ENCODE data around the gene LMO3. TPM values are rescaled to one million over a fixed set of nuclear protein-coding genes. Genes with fewer than 3 reads are reported as not detected.

The LMO3 gene
- total and polyA plus RNA-seq, 2 donors (not counting 3 experiments of a cell fraction or from before 2014, with no cell fraction given), result not detected

DNA sequence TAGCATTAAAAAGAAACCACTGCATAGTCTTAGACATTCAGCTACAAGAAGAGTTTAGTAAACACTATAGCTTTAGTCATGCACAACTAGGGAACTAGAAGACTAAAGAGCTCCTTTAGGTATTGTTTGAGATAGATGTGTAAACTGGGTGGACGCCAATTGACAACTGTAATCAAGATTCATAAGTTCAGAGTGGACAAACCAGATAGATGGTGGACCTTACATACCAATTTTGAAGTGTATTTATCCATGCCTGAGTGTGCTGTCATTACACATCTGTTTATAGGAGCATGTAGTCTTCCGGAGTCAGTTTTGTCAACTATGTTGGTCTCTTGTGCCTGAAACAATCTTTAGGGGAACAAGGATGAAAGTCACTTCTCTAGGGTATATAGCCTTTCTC lies 96.6 kb downstream of the LMO3 start:
- Histone ChIP-seq H2AFZ (ENCODE audit: low read depth, low read length) (no peak overlapping the region), H3K9me1 (replicated peaks; ENCODE audit: control insufficient read depth, extremely low read depth, insufficient read depth, low read length) (no peaks in the 10 kb centered on the region), H3K36me3 (ENCODE audit: control insufficient read depth in 2 of 2, extremely low read depth in 1 of 2, insufficient read depth in 2 of 2, low read length in 2 of 2) (no peaks in the 10 kb centered on the region), H3K9me3 (replicated peaks; ENCODE audit: control insufficient read depth, insufficient read depth, low read length) (no peaks in the 10 kb centered on the region), H3K4me1 (ENCODE audit: control insufficient read depth, extremely low read depth, insufficient read depth, low read length) (no peaks in the 10 kb centered on the region), H3K79me2 (ENCODE audit: control insufficient read depth, insufficient read depth, low read length) (no peaks in the 10 kb centered on the region), H3K9ac (replicated peaks; ENCODE audit: extremely low read depth, insufficient read depth, low read length) (no peak overlapping the region), H3K27me3 (ENCODE audit: control insufficient read depth in 2 of 2, insufficient read depth in 2 of 2, low read length in 2 of 2) (no peaks in the 10 kb centered on the region), H3K4me3 (replicated peaks in 1 of 3; ENCODE audit: insufficient read depth in 1 of 3, low read depth in 1 of 3, low read length in 3 of 3) (no peak overlapping the region), H3K4me2 (ENCODE audit: insufficient read depth, low read length) (no peak overlapping the region), H3K27ac (ENCODE audit: insufficient read depth, low read depth, low read length) (no peak overlapping the region), H4K20me1 (replicated peaks; ENCODE audit: control insufficient read depth, extremely low read depth, insufficient read depth, low read length) (no peaks in the 10 kb centered on the region)
- CTCF ChIA-PET, result no interaction called here
- DNase-seq (ENCODE audit: low read depth, low spot score), result no peak
- BruUV-seq (replicated peaks), result no TSS peak
- POLR2A ChIA-PET, result no interaction called here
- TF ChIP-seq GATA2 (IDR thresholded peaks at IDR 0.05; ENCODE audit: insufficient read depth, insufficient read length, low read depth, low read length) (no peak), POLR2AphosphoS5 (IDR thresholded peaks at IDR 0.05; ENCODE audit: insufficient read depth, low read depth, low read length) (no peak), FOS (IDR thresholded peaks at IDR 0.05; ENCODE audit: borderline replicate concordance, insufficient read depth, low read length) (no peak), JUN (IDR thresholded peaks at IDR 0.05; ENCODE audit: borderline replicate concordance, insufficient read depth, insufficient read length, low read depth) (no peak), MYC (IDR thresholded peaks at IDR 0.05; ENCODE audit: low read depth, low read length) (no peak), EZH2 (IDR thresholded peaks at IDR 0.05; ENCODE audit: borderline replicate concordance, low read depth, low read length, severe bottlenecking) (no peak), POLR2A (IDR thresholded peaks at IDR 0.05; ENCODE audit: low read depth, low read length) (no peak)
- TF ChIP-seq, protein P1, sequence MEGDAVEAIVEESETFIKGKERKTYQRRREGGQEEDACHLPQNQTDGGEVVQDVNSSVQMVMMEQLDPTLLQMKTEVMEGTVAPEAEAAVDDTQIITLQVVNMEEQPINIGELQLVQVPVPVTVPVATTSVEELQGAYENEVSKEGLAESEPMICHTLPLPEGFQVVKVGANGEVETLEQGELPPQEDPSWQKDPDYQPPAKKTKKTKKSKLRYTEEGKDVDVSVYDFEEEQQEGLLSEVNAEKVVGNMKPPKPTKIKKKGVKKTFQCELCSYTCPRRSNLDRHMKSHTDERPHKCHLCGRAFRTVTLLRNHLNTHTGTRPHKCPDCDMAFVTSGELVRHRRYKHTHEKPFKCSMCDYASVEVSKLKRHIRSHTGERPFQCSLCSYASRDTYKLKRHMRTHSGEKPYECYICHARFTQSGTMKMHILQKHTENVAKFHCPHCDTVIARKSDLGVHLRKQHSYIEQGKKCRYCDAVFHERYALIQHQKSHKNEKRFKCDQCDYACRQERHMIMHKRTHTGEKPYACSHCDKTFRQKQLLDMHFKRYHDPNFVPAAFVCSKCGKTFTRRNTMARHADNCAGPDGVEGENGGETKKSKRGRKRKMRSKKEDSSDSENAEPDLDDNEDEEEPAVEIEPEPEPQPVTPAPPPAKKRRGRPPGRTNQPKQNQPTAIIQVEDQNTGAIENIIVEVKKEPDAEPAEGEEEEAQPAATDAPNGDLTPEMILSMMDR (IDR thresholded peaks at IDR 0.05; ENCODE audit: extremely low read depth in 1 of 2, insufficient read depth in 1 of 2, low read depth in 1 of 2, low read length in 2 of 2), result no peak
- TF ChIP-seq, protein P2, sequence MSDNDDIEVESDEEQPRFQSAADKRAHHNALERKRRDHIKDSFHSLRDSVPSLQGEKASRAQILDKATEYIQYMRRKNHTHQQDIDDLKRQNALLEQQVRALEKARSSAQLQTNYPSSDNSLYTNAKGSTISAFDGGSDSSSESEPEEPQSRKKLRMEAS (IDR thresholded peaks at IDR 0.05; ENCODE audit: insufficient read depth, insufficient read length), result no peak
- intact Hi-C loops (cut with micrococcal nuclease) (no loop called here), dilution Hi-C loops (cut with MboI; ENCODE audit: extremely low pct_ligation_motif_present, low sequenced_read_pairs) (no loop called here)
- no peak for FAIRE-seq

All from endothelial cell of umbilical vein (primary cell).